Gastrocnemius medialis (tissue), 4 donors: Measurements from ENCODE around the gene STEAP4. TPM values are rescaled to one million over a fixed set of nuclear protein-coding genes. Genes with fewer than 3 reads are reported as not detected.

Experiments used
- ATAC-seq, 2 donors: fragments of 150-250 bp; one replicate each; pipeline ENCODE4 v1.9.1; 2016
- DNase-seq, 2 donors: peaks; one replicate each; pipeline ENCODE4 v3.0.0-alpha.2; 2019
- H3K27ac ChIP-seq, 4 donors: fragments of 200-600 bp; sonication (generic); 1 replicate in 1 of 4; 2 replicates in 3 of 4; pipeline ENCODE4 v1.5.1; 2016 to 2018; ENCODE audit warnings: mild to moderate bottlenecking in 2 of 4, moderate library complexity in 1 of 4
- H3K27me3 ChIP-seq, 3 donors: fragments of 200-600 bp; sonication (generic) in 2 of 3; 1 replicate in 1 of 3; 2 replicates in 2 of 3; pipeline versions ENCODE4 v1.5.1 to v1.6.0; 2016 to 2019; ENCODE audit warnings: mild to moderate bottlenecking in 1 of 3, moderate library complexity in 1 of 3
- H3K36me3 ChIP-seq, 2 donors: fragments of 200-600 bp; sonication (generic) in 1 of 2; one replicate each; pipeline ENCODE4 v1.5.1; 2017 to 2018
- H3K4me1 ChIP-seq, 2 donors: fragments of 200-600 bp; sonication (generic) in 1 of 2; one replicate each; pipeline ENCODE4 v1.5.1; 2016 to 2017; ENCODE audit warnings: mild to moderate bottlenecking in 2 of 2
- H3K4me3 ChIP-seq, 4 donors: fragments of 200-600 bp; sonication (generic) in 3 of 4; 1 replicate in 1 of 4; 2 replicates in 3 of 4; pipeline ENCODE4 v1.5.1; 2016 to 2019; ENCODE audit warnings: mild to moderate bottlenecking in 2 of 4
- H3K9me3 ChIP-seq, 3 donors: fragments of 200-600 bp; sonication (generic) in 2 of 3; 1 replicate in 1 of 3; 2 replicates in 2 of 3; pipeline ENCODE4 v1.5.1; 2016 to 2019
- CTCF ChIP-seq, 5 experiments: fragments of 450-650 bp in 3 of 5; fragments of 200-600 bp in 2 of 5; sonication (generic) in 2 of 5; IDR thresholded peaks in 4 of 5; conservative IDR thresholded peaks in 1 of 5; 1 replicate in 4 of 5; 2 replicates in 1 of 5; pipeline ENCODE4 v1.5.1; 2016 to 2019; ENCODE audit warnings: antibody characterized with exemption in 5 of 5, mild to moderate bottlenecking in 3 of 5, moderate library complexity in 3 of 5
- POLR2A ChIP-seq, 2 donors: fragments of 450-650 bp; IDR thresholded peaks; one replicate each; pipeline ENCODE4 v1.6.1; 2017; ENCODE audit warnings: antibody characterized with exemption in 2 of 2, mild to moderate bottlenecking in 2 of 2, moderate library complexity in 2 of 2
- in situ Hi-C, 4 donors: fragments of 200-750 bp; cut with MboI; loops; one replicate each; pipeline versions ENCODE4 v1.15.0 to v1.8.0; 2017; ENCODE audit warnings: low sequenced_read_pairs in 4 of 4
- intact Hi-C: fragments of 100-400 bp; cut with DNase I; formaldehyde crosslinking; loops from one replicate; pipeline ENCODE4 v1.15.1; 2023; ENCODE audit warnings: low total_unique reads
- total RNA-seq, 4 donors: library from RNA; depleted of rRNA; stranded (reverse); fragments of >200 nt; gene quantifications; one replicate each; pipeline versions ENCODE4 v1.1.0 to v1.2.3, GENCODE V29; 2016

Gene STEAP4
- total RNA-seq, 4 donors from 2014 or later, result 13.5 to 24.5 (median 16.2) TPM

GRCh38 chr7:88301924-88302323, 4.8 kb downstream of the STEAP4 start:
- Histone ChIP-seq H3K9me3 (no peaks in the 10 kb centered on the region), H3K27ac (no peak overlapping the region), H3K4me1 (no peaks in the 10 kb centered on the region), H3K36me3 (no peaks in the 10 kb centered on the region), H3K4me3 (no peak overlapping the region), H3K27me3 (no peaks in the 10 kb centered on the region)
- DNase-seq, result no peak
- TF ChIP-seq CTCF (IDR thresholded peaks at IDR 0.05 in 4 of 5, conservative IDR thresholded peaks at IDR 0.05 in 1 of 5) (no peak), POLR2A (IDR thresholded peaks at IDR 0.05) (no peak)
- in situ Hi-C loops, result no loop called here
- intact Hi-C loops, result no loop called here
- ATAC-seq, result no peak

GRCh38 chr7:88300401-88300945, 6.2 kb downstream of the STEAP4 start:
- peak overlapping the region in 2 of 4 donors; percentile 0 to 10 for H3K27ac ChIP-seq
- in situ Hi-C loops, result no loop called here

GRCh38 chr7:88299126-88299525, 7.6 kb downstream of the STEAP4 start:
- H3K27ac ChIP-seq, result no peak overlapping the region
- DNase-seq, result no peak
- H3K4me1 ChIP-seq, result no peaks in the 10 kb centered on the region
- H3K4me3 ChIP-seq, result no peak overlapping the region
- no peaks in the 10 kb centered on the region for H3K9me3 ChIP-seq
- H3K36me3 ChIP-seq, result no peaks in the 10 kb centered on the region
- no peaks in the 10 kb centered on the region for H3K27me3 ChIP-seq
- TF ChIP-seq CTCF (IDR thresholded peaks at IDR 0.05 in 4 of 5, conservative IDR thresholded peaks at IDR 0.05 in 1 of 5), result no peak
- no peak for TF ChIP-seq POLR2A (IDR thresholded peaks at IDR 0.05)
- in situ Hi-C loops (no loop called here), intact Hi-C loops (no loop called here)
- ATAC-seq, result no peak

More at GRCh38 chr7:88300401-88300945, 6.2 kb downstream of the STEAP4 start:
- Histone ChIP-seq H3K9me3 (no peaks in the 10 kb centered on the region), H3K36me3 (no peaks in the 10 kb centered on the region), H3K4me3 (no peak overlapping the region), H3K4me1 (no peaks in the 10 kb centered on the region), H3K27me3 (no peaks in the 10 kb centered on the region)
- no peak for TF ChIP-seq POLR2A (IDR thresholded peaks at IDR 0.05)
- no peak for TF ChIP-seq CTCF (IDR thresholded peaks at IDR 0.05 in 4 of 5, conservative IDR thresholded peaks at IDR 0.05 in 1 of 5)
- ATAC-seq, result no peak
- no peak for DNase-seq
- intact Hi-C loops, result no loop called here

- TF ChIP-seq CTCF (IDR thresholded peaks at IDR 0.05 in 4 of 5, conservative IDR thresholded peaks at IDR 0.05 in 1 of 5), result no peak
- TF ChIP-seq POLR2A (IDR thresholded peaks at IDR 0.05), result no peak
- no peak for ATAC-seq
- no peaks in the 10 kb centered on the region for H3K4me1 ChIP-seq
- no peaks in the 10 kb centered on the region for H3K27me3 ChIP-seq
- intact Hi-C loops (no loop called here), in situ Hi-C loops (no loop called here)
- H3K9me3 ChIP-seq, result no peaks in the 10 kb centered on the region
- no peaks in the 10 kb centered on the region for H3K36me3 ChIP-seq
- no peak for DNase-seq
- no peak overlapping the region for H3K4me3 ChIP-seq
- no peak overlapping the region for H3K27ac ChIP-seq
Observed at GRCh38 chr7:88293866-88294265, 12.8 kb downstream of the STEAP4 start.
